Thymus (tissue), 11 donors: ENCODE measurements around the gene GPR75. TPM values are rescaled to one million over a fixed set of nuclear protein-coding genes. Genes with fewer than 3 reads are reported as not detected.
"Not testable (repeated sequence)": the region's sequence is repeated elsewhere in the genome, so short reads cannot be mapped to it uniquely, and the experiment has no call there.

Experiments
- DNase-seq, 9 donors: peaks; one replicate each; pipeline ENCODE4 v3.0.0-alpha.2; 2013; ENCODE audit warnings: low spot score in 9 of 9, low read depth in 6 of 9, missing footprints in 1 of 9
- H3K27ac ChIP-seq, 2 donors: one replicate each; pipeline ENCODE4 v1.5.1; 2013; ENCODE audit warnings: control low read depth in 1 of 2, low read depth in 1 of 2, low read length in 1 of 2, mild to moderate bottlenecking in 1 of 2, moderate library complexity in 1 of 2
- H3K27me3 ChIP-seq, 2 donors: one replicate each; pipeline ENCODE4 v1.5.1; 2013; ENCODE audit warnings: low read length in 1 of 2; ENCODE audit not compliant: control insufficient read depth in 2 of 2, insufficient read depth in 1 of 2
- H3K36me3 ChIP-seq, 2 donors: one replicate each; pipeline ENCODE4 v1.5.1; 2013; ENCODE audit warnings: low read length in 1 of 2, mild to moderate bottlenecking in 1 of 2, moderate library complexity in 1 of 2; ENCODE audit not compliant: control insufficient read depth in 2 of 2, insufficient read depth in 2 of 2
- H3K4me1 ChIP-seq, 2 donors: one replicate each; pipeline ENCODE4 v1.5.1; 2013; ENCODE audit warnings: low read length in 2 of 2; ENCODE audit not compliant: control insufficient read depth in 2 of 2, insufficient read depth in 2 of 2
- H3K4me3 ChIP-seq, 2 donors: one replicate each; pipeline ENCODE4 v1.5.1; 2013; ENCODE audit warnings: low read length in 2 of 2, control low read depth in 1 of 2, mild to moderate bottlenecking in 1 of 2
- H3K9me3 ChIP-seq, 2 donors: one replicate each; pipeline ENCODE4 v1.5.1; 2013; ENCODE audit warnings: low read length in 1 of 2, mild to moderate bottlenecking in 1 of 2; ENCODE audit not compliant: control insufficient read depth in 2 of 2, insufficient read depth in 1 of 2
- WGBS: extraction: QIAGEN DNeasy Blood & Tissue Kit; methylation state at CpG from one replicate; pipeline ENCODE4 v1.1.7; 2013; 5-methylcytosine and 5-hydroxymethylcytosine counted together
- polyA plus RNA-seq: library from polyadenylated mRNA; stranded (reverse); fragments of 200-250 nt; gene quantifications from one replicate; pipeline ENCODE4 v1.2.3, GENCODE V29; 2013
- total RNA-seq: library from RNA; stranded (reverse); fragments of 120-200 nt; gene quantifications from one replicate; pipeline ENCODE4 v1.2.4, GENCODE V29; 2013
- donor health status: healthy.

Gene GPR75
- total and polyA plus RNA-seq, 2 donors: 0.50 to 0.57 TPM

DNA sequence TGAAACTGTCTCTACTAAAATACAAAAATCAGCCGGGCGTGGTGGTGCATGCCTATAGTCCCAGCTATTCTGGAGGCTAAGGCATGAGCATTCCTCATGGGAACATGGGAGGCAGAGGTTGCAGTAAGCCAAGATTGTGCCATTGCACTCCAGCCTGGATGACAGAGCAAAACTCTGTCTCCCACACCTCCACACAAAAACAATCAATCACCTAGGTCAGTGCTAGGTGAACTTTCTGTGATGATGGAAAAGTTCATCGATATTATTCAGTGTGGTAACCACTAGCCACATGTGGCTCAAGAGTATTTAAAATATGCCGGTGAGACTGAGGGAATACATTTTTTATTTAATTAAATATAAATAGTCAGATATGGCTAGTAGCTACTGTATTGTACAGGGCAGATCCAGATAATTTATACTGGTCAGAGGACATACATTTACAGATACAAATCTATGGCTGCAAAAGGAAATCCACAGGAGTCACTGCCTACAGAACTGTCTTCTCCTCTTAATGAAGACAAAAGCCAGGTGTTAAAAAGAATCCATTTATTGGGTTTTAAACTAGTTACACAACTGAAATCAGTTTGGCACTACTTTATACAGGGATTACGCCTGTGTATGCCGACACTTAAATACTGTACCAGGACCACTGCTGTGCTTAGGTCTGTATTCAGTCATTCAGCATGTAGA, 3.9 kb upstream of the GPR75 start:
- Histone ChIP-seq H3K4me1 (no peaks in the 10 kb centered on the region), H3K4me3 (no peak overlapping the region), H3K27ac (no peak overlapping the region), H3K9me3 (no peaks in the 10 kb centered on the region), H3K27me3 (no peaks in the 10 kb centered on the region), H3K36me3 (peaks cover 33 to 35% of the 10 kb centered on the region in 2 donors)
- 99% methylated on average over 6 of the region's 6 CpGs for WGBS
- DNase-seq: no peak

DNA sequence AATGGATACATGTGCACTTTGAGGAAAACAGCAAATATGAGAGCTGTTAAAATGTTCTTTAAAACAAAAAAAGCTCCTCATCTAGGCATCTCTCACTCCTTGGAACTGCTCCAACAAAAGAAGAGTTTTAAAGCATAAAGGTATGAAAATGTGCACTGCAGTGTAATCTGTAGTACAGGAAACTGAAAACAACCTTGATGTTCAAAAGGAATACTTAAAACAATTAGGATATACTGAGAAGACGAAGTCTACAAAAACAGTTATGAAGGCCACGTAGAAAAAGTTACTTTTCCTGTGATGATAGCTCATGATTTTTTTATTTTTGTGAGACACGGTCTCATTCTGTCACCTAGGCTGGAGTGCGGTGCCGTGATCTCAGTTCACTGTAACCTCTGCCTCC, 2.1 kb upstream of the GPR75 start:
- no peaks in the 10 kb centered on the region for H3K9me3 ChIP-seq
- DNase-seq: no peak
- no peaks in the 10 kb centered on the region for H3K27me3 ChIP-seq
- peaks cover 25 to 28% of the 10 kb centered on the region in 2 donors for H3K36me3 ChIP-seq
- no peaks in the 10 kb centered on the region for H3K4me1 ChIP-seq
- no peak overlapping the region for H3K4me3 ChIP-seq
- 82% methylated on average over 5 of the region's 5 CpGs for WGBS
- no peak overlapping the region for H3K27ac ChIP-seq

DNA sequence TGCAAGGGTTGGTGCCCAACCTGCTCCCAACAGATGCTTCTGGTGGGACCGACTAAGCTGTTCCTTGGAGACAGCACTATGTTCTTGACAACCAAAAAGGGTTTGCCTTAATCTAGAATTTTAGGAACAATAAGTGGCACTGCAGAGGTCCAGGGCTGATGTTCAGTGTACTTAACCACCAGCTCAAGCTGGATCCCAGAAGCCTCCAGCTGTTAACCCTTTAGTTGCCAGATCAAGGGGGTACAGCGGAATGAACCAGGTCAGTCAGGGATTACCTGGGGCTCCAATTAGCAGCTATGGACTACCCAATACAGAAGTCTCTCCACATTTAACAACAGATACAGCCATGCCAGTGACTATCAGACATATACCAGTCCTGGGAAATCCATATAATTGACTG, 3.5 kb downstream of the GPR75 start:
- Histone ChIP-seq H3K9me3 (no peaks in the 10 kb centered on the region), H3K4me3 (no peak overlapping the region), H3K27ac (no peak overlapping the region), H3K36me3 (peaks cover 13 to 22% of the 10 kb centered on the region in 2 donors), H3K27me3 (no peaks in the 10 kb centered on the region), H3K4me1 (no peaks in the 10 kb centered on the region)
- no peak for DNase-seq
- 96% methylated on average over 2 of the region's 2 CpGs for WGBS

DNA sequence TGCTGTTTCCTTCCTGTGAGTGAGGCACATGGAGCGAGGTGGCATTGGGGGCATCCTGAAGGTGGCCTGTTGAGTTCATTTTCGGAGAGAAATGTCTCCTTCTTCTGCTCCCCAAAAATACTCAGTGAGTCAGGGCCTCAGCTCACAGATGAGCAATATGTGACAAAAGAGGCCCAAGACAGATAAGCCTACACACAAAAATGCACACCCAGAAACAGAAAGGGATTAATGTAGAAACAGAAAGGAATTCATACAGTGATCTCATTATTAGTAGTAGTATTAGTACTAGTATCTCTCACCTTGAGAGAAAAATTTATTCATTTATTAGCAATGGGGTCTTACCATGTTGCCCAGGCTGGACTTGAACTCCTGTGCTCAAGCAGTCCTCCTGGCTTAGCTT, 5.1 kb downstream of the GPR75 start:
- Histone ChIP-seq H3K4me3 (no peak overlapping the region), H3K27me3 (no peaks in the 10 kb centered on the region), H3K9me3 (no peaks in the 10 kb centered on the region), H3K27ac (no peak overlapping the region), H3K36me3 (peaks cover 13 to 18% of the 10 kb centered on the region in 2 donors), H3K4me1 (no peaks in the 10 kb centered on the region)
- 97% methylated on average over 2 of the region's 2 CpGs for WGBS
- no peak for DNase-seq

DNA sequence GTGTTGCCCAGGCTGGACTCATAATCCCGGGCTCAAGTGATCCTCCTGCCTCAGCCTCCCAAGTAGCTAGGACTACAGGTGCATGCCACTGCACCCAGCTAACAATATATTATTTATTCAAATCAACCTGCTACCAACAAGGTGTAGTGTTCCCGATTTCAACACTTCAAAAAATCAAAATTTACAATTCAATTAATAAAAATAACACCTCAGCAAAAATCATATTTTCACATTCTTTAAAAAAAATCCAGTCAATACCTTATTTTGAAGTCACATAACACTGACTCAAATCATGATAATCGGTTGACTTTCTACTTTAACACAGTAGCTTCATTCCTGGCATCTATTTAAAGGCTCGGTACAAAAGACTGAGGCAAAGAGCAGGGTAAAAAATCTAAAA, 7.2 kb downstream of the GPR75 start:
- no peak for DNase-seq
- 92% methylated on average over 4 of the region's 4 CpGs for WGBS

DNA sequence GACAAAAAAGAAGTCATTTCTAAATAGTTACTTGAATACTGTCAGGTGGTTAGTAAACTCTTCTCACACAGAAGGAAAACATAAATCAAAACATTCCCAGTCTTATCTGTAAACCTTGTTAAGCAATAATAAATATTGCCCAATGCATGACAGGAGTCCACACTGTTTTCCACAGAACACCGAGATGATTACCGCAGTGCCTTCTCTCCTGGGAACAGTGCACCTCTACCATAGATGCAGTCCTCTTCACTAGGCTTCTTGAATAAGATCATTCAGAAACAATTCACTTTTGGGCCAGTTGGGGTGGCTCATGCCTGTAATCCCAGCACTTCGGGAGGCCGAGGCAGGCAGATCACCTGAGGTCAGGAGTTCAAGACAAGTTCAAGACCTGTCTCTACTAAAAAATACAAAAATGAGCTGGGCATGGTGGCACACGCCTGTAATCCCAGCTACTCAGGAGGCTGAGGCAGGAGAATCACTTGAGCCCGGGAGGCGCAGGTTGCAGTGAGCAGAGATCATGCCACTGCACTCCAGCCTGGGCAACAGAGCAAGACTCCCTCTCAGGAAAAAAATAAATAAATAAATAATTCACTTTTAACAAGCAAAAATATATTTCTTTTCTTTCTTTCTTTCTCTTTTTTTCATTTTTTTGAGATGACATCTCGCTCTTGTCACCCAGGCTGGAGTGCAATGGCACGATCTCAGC, 8.6 kb downstream of the GPR75 start:
- peaks cover 12 to 13% of the 10 kb centered on the region in 2 donors for H3K36me3 ChIP-seq
- DNase-seq, H3K27me3 ChIP-seq, H3K4me1 ChIP-seq, H3K4me3 ChIP-seq, H3K9me3 ChIP-seq, H3K27ac ChIP-seq: not testable (repeated sequence)
- 97% methylated on average over 9 of the region's 9 CpGs for WGBS

More for the DNA sequence above, 7.2 kb downstream of the GPR75 start:
- H3K27me3 ChIP-seq: no peaks in the 10 kb centered on the region
- no peaks in the 10 kb centered on the region for H3K9me3 ChIP-seq
- no peak overlapping the region for H3K4me3 ChIP-seq
- no peaks in the 10 kb centered on the region for H3K4me1 ChIP-seq
- peaks cover 12 to 13% of the 10 kb centered on the region in 2 donors for H3K36me3 ChIP-seq
- H3K27ac ChIP-seq: no peak overlapping the region

DNA sequence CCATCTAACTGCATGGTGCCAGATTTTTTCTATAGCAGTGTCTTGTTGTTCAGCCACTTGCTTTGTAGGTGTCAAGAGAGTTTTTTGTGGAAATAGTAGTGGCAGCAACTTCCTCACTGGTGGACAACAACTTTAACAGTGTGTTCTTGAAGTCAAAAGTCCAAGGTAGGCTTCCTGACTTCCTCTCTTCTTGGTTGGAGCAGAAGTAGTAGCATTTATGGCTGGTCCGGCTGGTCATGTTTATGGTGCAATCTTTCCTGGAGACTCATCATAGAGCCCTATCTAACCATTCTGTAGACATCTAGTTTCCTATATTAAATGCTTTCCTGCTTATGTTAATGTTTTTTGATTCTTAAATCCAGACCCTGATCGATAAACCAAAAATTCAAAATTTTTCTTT, 11.7 kb downstream of the GPR75 start:
- Histone ChIP-seq H3K9me3 (no peaks in the 10 kb centered on the region), H3K4me3 (no peak overlapping the region), H3K27ac (no peak overlapping the region), H3K4me1 (no peaks in the 10 kb centered on the region), H3K36me3 (no peaks in the 10 kb centered on the region), H3K27me3 (no peaks in the 10 kb centered on the region)
- WGBS: 100% methylated on average over 2 of the region's 2 CpGs
- no peak for DNase-seq

DNA sequence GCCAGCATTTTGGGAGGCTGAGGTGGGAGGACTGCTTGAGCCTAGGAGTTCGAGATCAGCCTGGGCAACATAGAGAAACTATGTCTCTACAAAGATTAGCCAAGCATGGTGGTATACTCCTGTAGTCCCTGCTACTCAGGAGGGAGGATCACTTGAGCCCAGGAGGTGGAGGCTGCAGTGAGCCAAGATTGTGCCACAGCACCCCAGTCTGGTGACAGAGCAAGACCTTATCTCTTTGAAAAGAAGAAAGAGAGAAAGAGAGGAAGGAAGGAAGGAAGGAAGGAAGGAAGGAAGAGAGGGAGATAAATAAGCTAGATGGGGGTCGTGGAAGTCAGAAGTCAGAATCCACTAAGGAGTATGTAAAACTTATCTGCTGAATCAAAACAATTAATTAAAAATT, 16.2 kb downstream of the GPR75 start:
- 71% methylated on average over 2 of the region's 2 CpGs for whole genome bisulfite sequencing
- DNase-seq: no peak
- Histone ChIP-seq H3K4me3 (no peak overlapping the region), H3K27me3 (no peaks in the 10 kb centered on the region), H3K36me3 (no peaks in the 10 kb centered on the region), H3K9me3 (no peaks in the 10 kb centered on the region), H3K4me1 (no peaks in the 10 kb centered on the region), H3K27ac (no peak overlapping the region)

DNA sequence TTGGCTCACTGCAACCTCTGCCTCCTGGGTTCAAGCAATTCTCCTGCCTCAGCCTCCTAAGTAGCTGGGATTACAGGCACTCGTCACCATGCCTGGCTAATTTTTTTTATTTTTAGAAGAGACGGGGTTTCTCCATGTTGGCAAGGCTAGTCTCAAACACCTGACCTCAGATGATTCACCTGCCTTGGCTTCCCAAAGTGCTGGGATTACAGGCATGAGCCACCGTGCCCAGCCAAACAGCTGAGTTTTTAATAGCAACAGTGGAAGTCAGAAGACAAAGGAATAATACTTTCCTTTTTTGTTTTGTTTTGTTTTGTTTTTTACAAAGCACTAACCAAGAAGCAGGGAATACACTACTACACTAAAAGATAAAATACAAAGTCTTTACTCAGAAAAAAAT, 16.9 kb downstream of the GPR75 start:
- H3K4me3 ChIP-seq: no peak overlapping the region

More for the DNA sequence above, 16.9 kb downstream of the GPR75 start:
- H3K4me1 ChIP-seq: no peaks in the 10 kb centered on the region
- no peak overlapping the region for H3K27ac ChIP-seq
- H3K9me3 ChIP-seq: no peaks in the 10 kb centered on the region
- DNase-seq: no peak
- no peaks in the 10 kb centered on the region for H3K27me3 ChIP-seq
- H3K36me3 ChIP-seq: no peaks in the 10 kb centered on the region
- 92% methylated on average over 3 of the region's 3 CpGs for WGBS
